H9 (cell line): ENCODE data around the gene SLC16A6. TPM values are rescaled to one million over a fixed set of nuclear protein-coding genes. Genes with fewer than 3 reads are reported as not detected.

Experiments used
- DNase-seq: peaks from one replicate; pipeline ENCODE4 v3.0.0-alpha.2; 2017
- H2AFZ ChIP-seq: one replicate; pipeline ENCODE4 v1.6.1; 2013; ENCODE audit warnings: mild to moderate bottlenecking, low read length, control low read depth, moderate library complexity
- H2AK5ac ChIP-seq: 2 replicates; pipeline ENCODE4 v1.6.1; 2013; ENCODE audit warnings: low read length, control low read depth, mixed read lengths; ENCODE audit not compliant: insufficient read length
- H2BK120ac ChIP-seq: one replicate; pipeline ENCODE4 v1.6.1; 2013; ENCODE audit warnings: low read depth, mild to moderate bottlenecking, low read length, control low read depth, inconsistent platforms; ENCODE audit not compliant: poor library complexity, severe bottlenecking
- H2BK12ac ChIP-seq: 2 replicates; pipeline ENCODE4 v1.6.1; 2013; ENCODE audit warnings: low read length, control low read depth, mixed read lengths, low read depth; ENCODE audit not compliant: insufficient read length
- H2BK15ac ChIP-seq: 2 replicates; pipeline ENCODE4 v1.6.1; 2013; ENCODE audit warnings: low read depth, low read length, control low read depth
- H2BK20ac ChIP-seq: one replicate; pipeline ENCODE4 v1.6.1; 2013; ENCODE audit warnings: low read depth, mild to moderate bottlenecking, low read length, control low read depth, inconsistent platforms; ENCODE audit not compliant: poor library complexity, severe bottlenecking
- H2BK5ac ChIP-seq: 2 replicates; pipeline ENCODE4 v1.6.1; 2013; ENCODE audit warnings: low read length, control low read depth, mixed read lengths; ENCODE audit not compliant: insufficient read length
- H3K14ac ChIP-seq: 2 replicates; pipeline ENCODE4 v1.6.1; 2013; ENCODE audit warnings: low read length, control low read depth; ENCODE audit not compliant: insufficient read depth
- H3K18ac ChIP-seq: 2 replicates; pipeline ENCODE4 v1.6.1; 2013; ENCODE audit warnings: low read depth, mild to moderate bottlenecking, mixed read lengths, low read length, control low read depth; ENCODE audit not compliant: insufficient read length
- H3K23ac ChIP-seq: 2 replicates; pipeline ENCODE4 v1.6.1; 2013; ENCODE audit warnings: low read length, control low read depth, mixed read lengths, low read depth; ENCODE audit not compliant: insufficient read length
- H3K23me2 ChIP-seq: 2 replicates; pipeline ENCODE4 v1.6.1; 2013; ENCODE audit warnings: low read depth, mild to moderate bottlenecking, mixed read lengths, low read length, control low read depth; ENCODE audit not compliant: insufficient read length, poor library complexity, severe bottlenecking
- H3K27ac ChIP-seq: 2 replicates; pipeline ENCODE4 v1.5.1; 2013; ENCODE audit warnings: low read length, control low read depth, mixed read lengths, low read depth; ENCODE audit not compliant: insufficient read length
- H3K27me3 ChIP-seq: 2 replicates; pipeline ENCODE4 v1.6.1; 2013; ENCODE audit warnings: low read length, control low read depth, inconsistent platforms; ENCODE audit not compliant: insufficient read depth
- H3K4ac ChIP-seq: 2 replicates; pipeline ENCODE4 v1.6.1; 2013; ENCODE audit warnings: low read depth, mild to moderate bottlenecking, control low read depth, inconsistent platforms, low read length, moderate library complexity
- H3K4me1 ChIP-seq: 2 replicates; pipeline ENCODE4 v1.6.1; 2013; ENCODE audit warnings: low read length, control low read depth, inconsistent platforms; ENCODE audit not compliant: insufficient read depth
- H3K4me2 ChIP-seq: 2 replicates; pipeline ENCODE4 v1.6.1; 2013; ENCODE audit warnings: low read length, control low read depth, mixed read lengths; ENCODE audit not compliant: insufficient read length, insufficient read depth
- H3K56ac ChIP-seq: 2 replicates; pipeline ENCODE4 v1.6.1; 2013; ENCODE audit warnings: low read depth, mild to moderate bottlenecking, mixed read lengths, low read length, control low read depth; ENCODE audit not compliant: insufficient read length
- H3K79me1 ChIP-seq: 2 replicates; pipeline ENCODE4 v1.6.1; 2013; ENCODE audit warnings: low read depth, mild to moderate bottlenecking, moderate library complexity, low read length, control low read depth, inconsistent platforms; ENCODE audit not compliant: insufficient read depth, poor library complexity, severe bottlenecking
- H3K79me2 ChIP-seq: 2 replicates; pipeline ENCODE4 v1.6.1; 2013; ENCODE audit warnings: low read length, control low read depth, inconsistent platforms; ENCODE audit not compliant: insufficient read depth
- H3K9ac ChIP-seq: 2 replicates; pipeline ENCODE4 v1.6.1; 2013; ENCODE audit warnings: low read length, control low read depth, mixed read lengths; ENCODE audit not compliant: insufficient read length; ENCODE audit errors: extremely low read depth
- H3K9me3 ChIP-seq: one replicate; pipeline ENCODE4 v1.6.1; 2013; ENCODE audit warnings: low read depth, low read length, inconsistent platforms; ENCODE audit not compliant: control insufficient read depth
- H3T11ph ChIP-seq: one replicate; pipeline ENCODE4 v1.6.1; 2013; ENCODE audit warnings: mild to moderate bottlenecking, low read length, control low read depth, inconsistent platforms
- H4K20me1 ChIP-seq: one replicate; pipeline ENCODE4 v1.6.1; 2013; ENCODE audit not compliant: control insufficient read depth, insufficient read length, insufficient read depth
- H4K5ac ChIP-seq: 2 replicates; pipeline ENCODE4 v1.6.1; 2013; ENCODE audit warnings: low read depth, mild to moderate bottlenecking, mixed read lengths, low read length, control low read depth; ENCODE audit not compliant: insufficient read length
- H4K8ac ChIP-seq: replicated peaks from 2 replicates; pipeline ENCODE4 v1.6.1; 2013; ENCODE audit warnings: low read length, control low read depth, mixed read lengths, low read depth; ENCODE audit not compliant: insufficient read length
- H4K91ac ChIP-seq: 2 replicates; pipeline ENCODE4 v1.6.1; 2013; ENCODE audit warnings: low read depth, mild to moderate bottlenecking, moderate library complexity, mixed read lengths, low read length, control low read depth; ENCODE audit not compliant: insufficient read length
- H3K27ac Mint-ChIP-seq, 3 experiments: 2 replicates in 2 of 3; 3 replicates in 1 of 3; pipeline ENCODE4 v1.8.0; 2020 to 2021; ENCODE audit warnings: mixed read lengths in 3 of 3, mild to moderate bottlenecking in 1 of 3, moderate library complexity in 1 of 3
- H3K27me3 Mint-ChIP-seq: 2 replicates; pipeline ENCODE4 v1.8.0; 2021; ENCODE audit warnings: low read depth, mild to moderate bottlenecking, moderate library complexity, mixed read lengths
- H3K36me3 Mint-ChIP-seq, 3 experiments: 2 replicates in 2 of 3; 3 replicates in 1 of 3; pipeline ENCODE4 v1.8.0; 2020 to 2021; ENCODE audit warnings: low read depth in 3 of 3, mixed read lengths in 3 of 3; ENCODE audit not compliant: insufficient read depth in 1 of 3
- H3K4me1 Mint-ChIP-seq, 2 experiments: 2 replicates each; pipeline ENCODE4 v1.8.0; 2020; ENCODE audit warnings: mixed read lengths in 2 of 2
- H3K4me3 Mint-ChIP-seq, 2 experiments: 2 replicates in 1 of 2; 3 replicates in 1 of 2; pipeline ENCODE4 v1.8.0; 2020 to 2021; ENCODE audit warnings: mild to moderate bottlenecking in 2 of 2, mixed read lengths in 2 of 2, moderate library complexity in 1 of 2
- H3K9me3 Mint-ChIP-seq, 2 experiments: 2 replicates in 1 of 2; 3 replicates in 1 of 2; pipeline ENCODE4 v1.8.0; 2020; ENCODE audit warnings: mild to moderate bottlenecking in 2 of 2, mixed read lengths in 2 of 2, moderate library complexity in 1 of 2
- CTCF ChIP-seq: fragments of 200-600 bp; sonication (generic); conservative IDR thresholded peaks from 3 replicates; pipeline ENCODE4 v1.8.0; 2021; ENCODE audit warnings: antibody characterized with exemption, mild to moderate bottlenecking
- WGBS: extraction: QIAGEN DNeasy Blood & Tissue Kit; methylation state at CpG from one replicate; pipeline ENCODE4 v1.1.7; 2013; ENCODE audit warnings: missing lambda C conversion rate, low lambda C conversion rate, mixed read lengths; ENCODE audit not compliant: insufficient read length; ENCODE audit errors: extremely low coverage; 5-methylcytosine and 5-hydroxymethylcytosine counted together
- total RNA-seq: library from RNA; stranded (reverse); gene quantifications from 2 replicates; pipeline ENCODE4 v1.2.1, GENCODE V29; 2021

SLC16A6 gene
- total RNA-seq, 1 experiment from 2014 or later = 0.33 TPM

DNA sequence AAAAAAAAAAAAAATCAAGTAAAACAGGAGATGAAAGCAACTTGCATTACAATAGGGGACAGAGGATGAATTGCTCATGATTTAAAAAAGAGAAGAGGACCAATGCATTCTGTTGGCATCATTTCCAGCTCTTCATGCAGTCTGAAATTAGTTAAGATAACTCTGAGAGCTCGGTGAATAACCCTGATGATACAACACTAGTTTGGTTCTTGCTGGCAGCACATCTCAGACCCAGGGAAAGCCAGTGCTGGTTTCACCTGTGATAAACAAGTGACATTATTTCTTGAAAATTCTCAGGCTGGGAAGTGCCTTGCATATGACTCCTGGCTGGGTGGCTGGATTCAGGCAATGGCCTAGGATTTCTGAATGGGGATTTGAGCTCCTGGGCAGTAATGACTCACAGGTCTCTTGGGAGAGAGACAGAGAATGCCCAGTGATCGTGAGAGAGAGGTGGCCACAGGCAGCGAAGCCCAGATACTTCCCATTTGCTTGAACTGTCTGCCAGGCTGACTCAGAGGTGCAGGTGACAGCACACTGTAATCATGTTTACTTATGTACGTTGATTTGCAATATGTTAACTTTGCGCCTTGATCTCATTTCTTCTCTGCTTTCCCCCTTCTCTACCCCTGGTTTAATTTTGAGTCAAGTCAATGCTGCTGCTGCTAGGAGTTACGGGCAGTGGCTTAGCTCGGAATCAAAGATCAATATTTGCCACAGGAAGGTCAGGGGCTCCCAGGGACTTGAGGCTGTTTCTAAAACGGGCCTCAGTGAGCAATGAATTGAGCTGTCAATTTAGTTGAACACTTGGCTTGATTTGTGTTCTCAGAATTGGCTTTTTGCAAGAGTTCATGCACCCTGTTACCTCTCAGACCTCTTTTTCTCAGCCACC lies 27.4 kb upstream of the SLC16A6 start:
- Histone ChIP-seq H2BK120ac (no peak overlapping the region), H4K8ac (no peak overlapping the region), H2BK20ac (no peak overlapping the region), H3K4ac (no peak overlapping the region), H3K79me1 (no peaks in the 10 kb centered on the region), H4K20me1 (no peaks in the 10 kb centered on the region), H3K79me2 (no peaks in the 10 kb centered on the region), H2BK12ac (no peak overlapping the region), H3K4me1 (no peaks in the 10 kb centered on the region), H3K14ac (no peak overlapping the region), H3K9me3 (no peaks in the 10 kb centered on the region), H4K5ac (no peak overlapping the region), H2AFZ (no peak overlapping the region), H2BK15ac (no peak overlapping the region), H3K56ac (no peak overlapping the region), H2BK5ac (no peak overlapping the region), H3K23ac (no peak overlapping the region), H3K27ac (no peak overlapping the region), H3K4me2 (no peak overlapping the region), H3K23me2 (no peaks in the 10 kb centered on the region), H3T11ph (no peak overlapping the region), H3K27me3 (no peaks in the 10 kb centered on the region), H2AK5ac (no peak overlapping the region), H3K18ac (no peak overlapping the region), H3K9ac (no peak overlapping the region), H4K91ac (no peak overlapping the region)
- peaks cover 0 to 5% (median 0%) of the 10 kb centered on the region in 3 experiments; a peak in 1 of 7 replicates for H3K36me3 Mint-ChIP-seq
- H3K27me3 Mint-ChIP-seq = no peaks in the 10 kb centered on the region
- WGBS = no CpG with 5 or more reads among the region's 8 CpGs
- no peaks in the 10 kb centered on the region; a peak in 1 of 5 replicates for H3K9me3 Mint-ChIP-seq
- H3K4me3 Mint-ChIP-seq = no peak overlapping the region
- TF ChIP-seq CTCF = no peak
- peaks cover 22 to 38% of the 10 kb centered on the region in 2 experiments for H3K4me1 Mint-ChIP-seq
- 0 out of 7 replicates have a peak overlapping the region, but pooled peaks of 1 of the 3 experiments have one; percentile 48 for H3K27ac Mint-ChIP-seq
- DNase-seq = no peak
